Endothelial cell of umbilical vein (primary cell): ENCODE data around the gene NPHS1. TPM values are rescaled to one million over a fixed set of nuclear protein-coding genes. Genes with fewer than 3 reads are reported as not detected.

Experiments
- BruUV-seq: library from RNA; stranded (reverse); fragments of 400-500 nt; replicated peaks from 2 replicates; lab custom pipeline; 2021; lab: Mats Ljungman, UMichigan
- CTCF ChIA-PET: fragments of 300-600, 350-600 bp; sonication (Branson Sonifier 250); formaldehyde crosslinking; loops from one replicate; lab custom pipeline; 2021; ENCODE audit warnings: antibody characterized with exemption, inconsistent platforms; lab: Charles Lee
- POLR2A ChIA-PET: fragments of 300-600, 350-600 bp; sonication (Branson Sonifier 250); formaldehyde crosslinking; loops from one replicate; lab custom pipeline; 2021; ENCODE audit warnings: antibody characterized with exemption, inconsistent platforms; lab: Charles Lee
- DNase-seq: peaks from one replicate; pipeline ENCODE4 v3.0.0-alpha.2; 2011; ENCODE audit warnings: low read depth, low spot score
- FAIRE-seq: peaks from 2 replicates; lab custom pipeline; 2011; peaks lifted over from hg19 to GRCh38; lab: Jason Lieb, UNC
- H2AFZ ChIP-seq: 2 replicates; pipeline ENCODE4 v1.6.0; 2012; ENCODE audit warnings: low read depth, low read length, control low read depth, inconsistent platforms
- H3K27ac ChIP-seq: 2 replicates; pipeline ENCODE4 v1.5.1; 2011; ENCODE audit warnings: low read depth, mild to moderate bottlenecking, control low read depth, low read length, moderate library complexity; ENCODE audit not compliant: insufficient read depth
- H3K27me3 ChIP-seq, 2 experiments: 2 replicates each; pipeline versions ENCODE4 v1.6.0 to v1.6.1; 2011; ENCODE audit warnings: low read length in 2 of 2, mixed read lengths in 1 of 2; ENCODE audit not compliant: control insufficient read depth in 2 of 2, insufficient read depth in 2 of 2
- H3K36me3 ChIP-seq, 2 experiments: 2 replicates in 1 of 2; 3 replicates in 1 of 2; pipeline ENCODE4 v1.5.1; 2011; ENCODE audit warnings: low read length in 2 of 2, mild to moderate bottlenecking in 1 of 2, moderate library complexity in 1 of 2; ENCODE audit not compliant: control insufficient read depth in 2 of 2, insufficient read depth in 2 of 2; ENCODE audit errors: extremely low read depth in 1 of 2
- H3K4me1 ChIP-seq: 3 replicates; pipeline ENCODE4 v1.5.1; 2011; ENCODE audit warnings: mild to moderate bottlenecking, low read length; ENCODE audit not compliant: control insufficient read depth, insufficient read depth; ENCODE audit errors: extremely low read depth
- H3K4me2 ChIP-seq: 2 replicates; pipeline ENCODE4 v1.6.1; 2011; ENCODE audit warnings: low read length, control low read depth, mixed read lengths; ENCODE audit not compliant: insufficient read depth
- H3K4me3 ChIP-seq, 3 experiments: fragments of 200-600 bp in 1 of 3; sonication (generic), shearing (Covaris generic) in 1 of 3; replicated peaks in 1 of 3; 2 replicates each; pipeline ENCODE4 v1.5.1; 2011 to 2016; ENCODE audit warnings: control low read depth in 3 of 3, low read length in 3 of 3, mild to moderate bottlenecking in 2 of 3, inconsistent platforms in 1 of 3, low read depth in 1 of 3, moderate library complexity in 1 of 3; ENCODE audit not compliant: insufficient read depth in 1 of 3
- H3K79me2 ChIP-seq: 2 replicates; pipeline ENCODE4 v1.6.0; 2012; ENCODE audit warnings: low read length, inconsistent platforms; ENCODE audit not compliant: control insufficient read depth, insufficient read depth
- H3K9ac ChIP-seq: replicated peaks from 2 replicates; pipeline ENCODE3; 2011; ENCODE audit warnings: low read length, control low read depth; ENCODE audit not compliant: insufficient read depth; ENCODE audit errors: extremely low read depth
- H3K9me1 ChIP-seq: replicated peaks from 3 replicates; pipeline ENCODE4 v1.6.0; 2011; ENCODE audit warnings: mild to moderate bottlenecking, low read length; ENCODE audit not compliant: control insufficient read depth, insufficient read depth; ENCODE audit errors: extremely low read depth
- H3K9me3 ChIP-seq: replicated peaks from 2 replicates; pipeline ENCODE4 v1.5.1; 2012; ENCODE audit warnings: low read length, inconsistent platforms; ENCODE audit not compliant: control insufficient read depth, insufficient read depth
- H4K20me1 ChIP-seq: replicated peaks from 2 replicates; pipeline ENCODE3; 2011; ENCODE audit warnings: mild to moderate bottlenecking, low read length; ENCODE audit not compliant: control insufficient read depth, insufficient read depth; ENCODE audit errors: extremely low read depth
- CTCF ChIP-seq, 2 donors: IDR thresholded peaks; 1 replicate in 1 of 2; 2 replicates in 1 of 2; pipeline ENCODE4 v1.5.1; 2011; ENCODE audit warnings: low read length in 2 of 2, mild to moderate bottlenecking in 2 of 2, moderate library complexity in 2 of 2, control low read depth in 1 of 2, inconsistent platforms in 1 of 2, low read depth in 1 of 2; ENCODE audit not compliant: insufficient read depth in 1 of 2; ENCODE audit errors: extremely low read depth in 1 of 2
- EZH2 ChIP-seq: IDR thresholded peaks from 2 replicates; pipeline ENCODE4 v1.6.1; 2012; ENCODE audit warnings: borderline replicate concordance, low read depth, mild to moderate bottlenecking, moderate library complexity, low read length, inconsistent platforms; ENCODE audit not compliant: severe bottlenecking
- FOS ChIP-seq: IDR thresholded peaks from 2 replicates; pipeline ENCODE4 v1.6.1; 2011; ENCODE audit warnings: mild to moderate bottlenecking, low read length, moderate library complexity, borderline replicate concordance; ENCODE audit not compliant: insufficient read depth
- GATA2 ChIP-seq: IDR thresholded peaks from 2 replicates; pipeline ENCODE4 v1.7.0; 2011; ENCODE audit warnings: low read depth, mild to moderate bottlenecking, moderate library complexity, mixed read lengths, low read length; ENCODE audit not compliant: insufficient read length, insufficient read depth
- JUN ChIP-seq: IDR thresholded peaks from 2 replicates; pipeline ENCODE4 v1.6.1; 2011; ENCODE audit warnings: borderline replicate concordance, low read depth; ENCODE audit not compliant: insufficient read length, insufficient read depth
- MAX ChIP-seq: IDR thresholded peaks from 2 replicates; pipeline ENCODE4 v1.6.1; 2011; ENCODE audit not compliant: insufficient read depth, insufficient read length
- MYC ChIP-seq: IDR thresholded peaks from one replicate; pipeline ENCODE4 v1.6.1; 2011; ENCODE audit warnings: mild to moderate bottlenecking, low read depth, low read length
- POLR2A ChIP-seq: IDR thresholded peaks from 2 replicates; pipeline ENCODE4 v1.6.1; 2012; ENCODE audit warnings: low read depth, mild to moderate bottlenecking, control low read depth, low read length
- POLR2AphosphoS5 ChIP-seq: IDR thresholded peaks from 2 replicates; pipeline ENCODE4 v1.6.1; 2012; ENCODE audit warnings: low read depth, mild to moderate bottlenecking, control low read depth, low read length, moderate library complexity; ENCODE audit not compliant: insufficient read depth
- dilution Hi-C: fragments of 300-500 bp; cut with MboI; formaldehyde crosslinking; loops from one replicate; pipeline ENCODE4 v1.15.0; 2019; ENCODE audit warnings: low sequenced_read_pairs; ENCODE audit not compliant: extremely low pct_ligation_motif_present
- intact Hi-C: fragments of 100-400 bp; cut with micrococcal nuclease; formaldehyde crosslinking; loops from one replicate; pipeline ENCODE4 v1.10.0; 2022
- polyA plus RNA-seq, 4 experiments: library from polyadenylated mRNA; depleted of rRNA in 3 of 4; stranded (reverse) in 3 of 4; unstranded in 1 of 4; fragments of >200 nt; gene quantifications; 2 replicates each; pipeline versions ENCODE4 v1.2.1 to v1.2.3, GENCODE V29; 2011 to 2012; ENCODE audit warnings: missing spikeins in 1 of 4
- total RNA-seq: library from RNA; stranded (reverse); gene quantifications from 2 replicates; pipeline ENCODE4 v1.2.3, GENCODE V29; 2021

Gene NPHS1
- total and polyA plus RNA-seq, 2 donors (not counting 3 experiments of a cell fraction or from before 2014, with no cell fraction given): not detected

DNA sequence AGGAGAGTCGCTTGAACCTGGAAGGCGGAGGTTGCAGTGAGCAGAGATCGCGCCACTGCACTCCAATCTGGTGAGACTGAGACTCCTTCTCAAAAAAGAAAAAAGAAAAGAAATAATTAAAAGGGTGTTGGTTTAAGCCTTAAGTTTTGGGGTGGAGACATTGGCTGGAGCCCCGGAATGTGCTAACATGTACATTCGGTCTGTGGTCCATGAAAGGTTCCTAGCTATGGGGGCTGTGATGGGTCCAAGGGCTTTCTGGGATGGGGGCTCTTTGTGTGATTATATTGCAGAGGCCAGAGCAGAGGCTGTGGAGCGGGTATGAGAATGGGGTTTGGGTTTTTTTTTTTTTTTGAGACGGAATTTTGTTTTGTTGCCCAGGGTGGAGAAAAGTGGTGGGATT lies 33.6 kb upstream of the NPHS1 start:
- dilution Hi-C loops: no loop called here
- Histone ChIP-seq H3K27ac (no peak overlapping the region), H3K4me3 (no peak overlapping the region), H3K4me2 (no peak overlapping the region), H3K79me2 (no peaks in the 10 kb centered on the region), H3K9ac (no peak overlapping the region), H3K9me1 (no peaks in the 10 kb centered on the region), H3K4me1 (no peaks in the 10 kb centered on the region), H3K9me3 (no peaks in the 10 kb centered on the region), H2AFZ (no peak overlapping the region), H3K27me3 (no peaks in the 10 kb centered on the region), H4K20me1 (no peaks in the 10 kb centered on the region), H3K36me3 (peaks cover 0 to 16% of the 10 kb centered on the region in 2 experiments)
- CTCF ChIA-PET: interaction anchor here (1.9 kb wide), 1 partner anchor 45 kb away, joined by 5 read pairs; no protein-coding TSS in a partner anchor
- no TSS peak for BruUV-seq
- TF ChIP-seq CTCF (IDR thresholded peaks at IDR 0.05; ENCODE audit: extremely low read depth in 1 of 2, insufficient read depth in 1 of 2, low read depth in 1 of 2, low read length in 2 of 2) (no peak), MYC (no peak), POLR2A (no peak), GATA2 (no peak), FOS (no peak), POLR2AphosphoS5 (no peak), MAX (no peak), JUN (no peak), EZH2 (no peak)
- FAIRE-seq (no peak), DNase-seq (no peak)
- POLR2A ChIA-PET: no interaction called here
- intact Hi-C loops: no loop called here
